ENCODE measurements around the gene TNXB. TPM values are rescaled to one million over a fixed set of nuclear protein-coding genes. Genes with fewer than 3 reads are reported as not detected.

TNXB gene
- total RNA-seq, result 10 to 100 TPM; 10.9 to 15.0 TPM

- DNase-seq, result no peak
- H3K9me3 Mint-ChIP-seq, result no peaks in the 10 kb centered on the region
- H3K27me3 Mint-ChIP-seq (ENCODE audit: low read depth), result peaks cover 40% of the 10 kb centered on the region
- H3K4me3 Mint-ChIP-seq, result no peak within 1 kb of the TSS
- H3K27ac Mint-ChIP-seq, result no peak within 1 kb of the TSS
- ATAC-seq (replicated peaks in 1 of 2), result peak in 1 of 2 donors; percentile 10
- no peaks in the 10 kb centered on the region for H3K36me3 Mint-ChIP-seq (ENCODE audit: insufficient read depth in 2 of 2)
- H3K4me1 Mint-ChIP-seq (ENCODE audit: low read depth), result peaks cover 20% of the 10 kb centered on the region
These were observed at the start of gene TNXB for GRCh38 chr6:32109114-32109764. Gene TNXB, minus strand, starts transcription at chr6:32109338. Its CDS starts 11,140 bp downstream, at chr6:32098198.

- Mint-ChIP-seq H3K4me3 (no peak overlapping the region), H3K27ac (no peak overlapping the region), H3K9me3 (no peaks in the 10 kb centered on the region), H3K4me1 (ENCODE audit: low read depth) (peaks cover 23% of the 10 kb centered on the region), H3K36me3 (ENCODE audit: insufficient read depth in 2 of 2) (peaks cover 5 to 15% of the 10 kb centered on the region in 2 donors), H3K27me3 (ENCODE audit: low read depth) (no peaks in the 10 kb centered on the region)
- DNase-seq (no peak), ATAC-seq (replicated peaks in 1 of 2) (no peak)
These were observed 48.9 kb upstream of the TNXB start for GRCh38 chr6:32158052-32158451.

- no peaks in the 10 kb centered on the region for H3K27me3 Mint-ChIP-seq (ENCODE audit: low read depth)
- no peak overlapping the region for H3K4me3 Mint-ChIP-seq
- no peak overlapping the region for H3K27ac Mint-ChIP-seq
- no peaks in the 10 kb centered on the region for H3K9me3 Mint-ChIP-seq
- DNase-seq, result no peak
- peaks cover 5 to 11% of the 10 kb centered on the region in 2 donors for H3K36me3 Mint-ChIP-seq (ENCODE audit: insufficient read depth in 2 of 2)
- ATAC-seq (replicated peaks in 1 of 2), result no peak
- peaks cover 33% of the 10 kb centered on the region for H3K4me1 Mint-ChIP-seq (ENCODE audit: low read depth)
These were observed 47.8 kb upstream of the TNXB start for GRCh38 chr6:32156891-32157290.

- H3K4me3 Mint-ChIP-seq, result peak overlapping the region; percentile 95 to 99
- H3K4me1 Mint-ChIP-seq (ENCODE audit: low read depth), result peaks cover 44% of the 10 kb centered on the region
- peaks cover 5 to 11% of the 10 kb centered on the region in 2 donors for H3K36me3 Mint-ChIP-seq (ENCODE audit: insufficient read depth in 2 of 2)
- peak; percentile 74 to 80 for DNase-seq
- H3K27ac Mint-ChIP-seq, result peak overlapping the region; percentile 26
- ATAC-seq (replicated peaks in 1 of 2), result peak; percentile 85 to 87
- H3K9me3 Mint-ChIP-seq, result no peaks in the 10 kb centered on the region
- H3K27me3 Mint-ChIP-seq (ENCODE audit: low read depth), result peaks cover 10% of the 10 kb centered on the region
These were observed 45.5 kb upstream of the TNXB start for GRCh38 chr6:32154514-32155161.

- DNase-seq, result peak; percentile 78 to 81
- Mint-ChIP-seq H3K36me3 (ENCODE audit: insufficient read depth in 2 of 2) (peaks cover 5 to 11% of the 10 kb centered on the region in 2 donors), H3K27me3 (ENCODE audit: low read depth) (peaks cover 13% of the 10 kb centered on the region), H3K4me1 (ENCODE audit: low read depth) (peaks cover 47% of the 10 kb centered on the region), H3K27ac (peak within 1 kb of the TSS; percentile 26), H3K9me3 (no peaks in the 10 kb centered on the region), H3K4me3 (peak within 1 kb of the TSS; percentile 95 to 99)
- ATAC-seq (replicated peaks in 1 of 2), result peak; percentile 72 to 78
These were observed 44.7 kb upstream of the TNXB start, which contains the start of gene PPT2 for GRCh38 chr6:32153564-32154513. Gene PPT2, plus strand, starts transcription at chr6:32154141. Its CDS starts 454 bp downstream, at chr6:32154595.

- DNase-seq (peak in 1 of 2 donors; percentile 5), ATAC-seq (replicated peaks in 1 of 2) (no peak)
- H3K27ac Mint-ChIP-seq, result peak overlapping the region; percentile 25
- H3K4me3 Mint-ChIP-seq, result peak overlapping the region; percentile 95 to 99
- H3K9me3 Mint-ChIP-seq, result no peaks in the 10 kb centered on the region
- peaks cover 22% of the 10 kb centered on the region for H3K27me3 Mint-ChIP-seq (ENCODE audit: low read depth)
- peaks cover 56% of the 10 kb centered on the region for H3K4me1 Mint-ChIP-seq (ENCODE audit: low read depth)
- H3K36me3 Mint-ChIP-seq (ENCODE audit: insufficient read depth in 2 of 2), result peaks cover 4 to 6% of the 10 kb centered on the region in 2 donors
These were observed 43.8 kb upstream of the TNXB start for GRCh38 chr6:32152769-32153563.

GRCh38 chr6:32151863-32152768, 43.0 kb upstream of the TNXB start, which contains the start of gene PRRT1:
Gene PRRT1, minus strand, starts transcription at chr6:32151939. Its CDS starts 112 bp downstream, at chr6:32151827.
- Mint-ChIP-seq H3K36me3 (ENCODE audit: insufficient read depth in 2 of 2) (no peaks in the 10 kb centered on the region), H3K27ac (no peak within 1 kb of the TSS), H3K27me3 (ENCODE audit: low read depth) (peaks cover 28% of the 10 kb centered on the region), H3K4me3 (peak within 1 kb of the TSS; percentile 95 to 99), H3K9me3 (no peaks in the 10 kb centered on the region), H3K4me1 (ENCODE audit: low read depth) (peaks cover 60% of the 10 kb centered on the region)
- no peak for DNase-seq
- no peak for ATAC-seq (replicated peaks in 1 of 2)

GRCh38 chr6:32151181-32151862, 42.2 kb upstream of the TNXB start:
- Mint-ChIP-seq H3K4me3 (peak overlapping the region; percentile 66 to 79), H3K27ac (no peak overlapping the region), H3K27me3 (ENCODE audit: low read depth) (peaks cover 34% of the 10 kb centered on the region), H3K4me1 (ENCODE audit: low read depth) (peaks cover 64% of the 10 kb centered on the region), H3K9me3 (no peaks in the 10 kb centered on the region), H3K36me3 (ENCODE audit: insufficient read depth in 2 of 2) (no peaks in the 10 kb centered on the region)
- DNase-seq (no peak), ATAC-seq (replicated peaks in 1 of 2) (no peak)

GRCh38 chr6:32149932-32150870, 41.1 kb upstream of the TNXB start:
- Mint-ChIP-seq H3K36me3 (ENCODE audit: insufficient read depth in 2 of 2) (no peaks in the 10 kb centered on the region), H3K27me3 (ENCODE audit: low read depth) (peaks cover 37% of the 10 kb centered on the region), H3K9me3 (no peaks in the 10 kb centered on the region), H3K27ac (no peak overlapping the region), H3K4me3 (peak overlapping the region; percentile 49 to 66), H3K4me1 (ENCODE audit: low read depth) (peaks cover 61% of the 10 kb centered on the region)
- ATAC-seq (replicated peaks in 1 of 2), result no peak
- DNase-seq, result no peak

GRCh38 chr6:32149092-32149755, 40.1 kb upstream of the TNXB start:
- Mint-ChIP-seq H3K9me3 (no peaks in the 10 kb centered on the region), H3K36me3 (ENCODE audit: insufficient read depth in 2 of 2) (no peaks in the 10 kb centered on the region), H3K4me3 (peak overlapping the region; percentile 83 to 91), H3K27me3 (ENCODE audit: low read depth) (peaks cover 37% of the 10 kb centered on the region), H3K4me1 (ENCODE audit: low read depth) (peaks cover 51% of the 10 kb centered on the region), H3K27ac (no peak overlapping the region)
- peak; percentile 27 to 43 for ATAC-seq (replicated peaks in 1 of 2)
- no peak for DNase-seq

Data from activated T-cell treated with anti-CD3 and anti-CD28 coated beads, Interleukin-2, amount 50 U/mL, for 72 hours (primary cell).